Natural killer cell treated with Interleukin-12 subunit alpha and Interleukin-12 subunit beta and Interleukin-15 and Interleukin-18, amount 100 ng/mL, for 72 hours (primary cell): ENCODE results near the gene IRS1. TPM values are rescaled to one million over a fixed set of nuclear protein-coding genes. Genes with fewer than 3 reads are reported as not detected.

ENCODE experiments used
- ATAC-seq, 2 donors: fragments of 150-1000 bp; cut with Tn5 transposase in 1 of 2; sonication (Bioruptor Pico), chemical (Tn5 transposase) in 1 of 2; 2 replicates each; pipeline ENCODE4 v1.10.0; 2021
- DNase-seq: peaks from one replicate; pipeline ENCODE4 v3.0.0; 2022; ENCODE audit warnings: low spot score
- H3K27ac Mint-ChIP-seq, 2 donors: 1 replicate in 1 of 2; 2 replicates in 1 of 2; pipeline ENCODE4 v1.8.0; 2022; ENCODE audit warnings: mixed read lengths in 2 of 2, mild to moderate bottlenecking in 1 of 2, moderate library complexity in 1 of 2
- H3K27me3 Mint-ChIP-seq, 2 donors: 1 replicate in 1 of 2; 2 replicates in 1 of 2; pipeline ENCODE4 v1.8.0; 2022; ENCODE audit warnings: mixed read lengths in 2 of 2
- H3K36me3 Mint-ChIP-seq: one replicate; pipeline ENCODE4 v1.8.0; 2022; ENCODE audit warnings: mixed read lengths
- H3K4me1 Mint-ChIP-seq, 2 donors: 1 replicate in 1 of 2; 2 replicates in 1 of 2; pipeline ENCODE4 v1.8.0; 2022; ENCODE audit warnings: low read depth in 2 of 2, mixed read lengths in 2 of 2, mild to moderate bottlenecking in 1 of 2
- H3K4me3 Mint-ChIP-seq: one replicate; pipeline ENCODE4 v1.8.0; 2022; ENCODE audit warnings: mixed read lengths
- H3K9me3 Mint-ChIP-seq: 2 replicates; pipeline ENCODE4 v1.8.0; 2022; ENCODE audit warnings: mixed read lengths
- total RNA-seq, 2 donors: library from RNA; stranded (reverse); gene quantifications; one replicate each; pipeline ENCODE4 v1.2.3, GENCODE V29; 2022

IRS1 gene
- total RNA-seq, 2 donors from 2014 or later: 0.21 to 0.39 TPM

DNA sequence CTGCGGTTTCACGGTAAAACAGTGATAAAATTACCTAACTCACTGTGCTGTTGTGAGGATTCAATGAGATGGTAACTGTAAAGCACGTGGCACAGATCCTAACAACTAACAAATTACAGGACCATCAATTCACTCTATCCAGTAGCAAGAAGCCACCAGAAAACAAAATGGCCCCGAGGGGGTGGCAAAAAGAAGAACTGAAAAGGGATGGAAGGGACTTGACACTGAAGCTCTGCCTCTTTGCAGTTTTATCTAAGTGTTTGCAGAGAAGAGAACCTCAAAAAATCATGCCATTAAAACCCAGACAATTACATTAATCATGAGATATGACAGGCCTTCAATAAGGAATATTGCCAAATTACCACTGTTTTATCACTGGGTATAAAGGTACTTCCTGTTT, 46.7 kb downstream of the IRS1 start:
- H3K27me3 Mint-ChIP-seq: peaks cover 0 to 4% of the 10 kb centered on the region in 2 donors
- DNase-seq (no peak), ATAC-seq (no peak)
- H3K27ac Mint-ChIP-seq: no peak overlapping the region
- H3K9me3 Mint-ChIP-seq: no peaks in the 10 kb centered on the region
- H3K4me3 Mint-ChIP-seq: no peak overlapping the region
- H3K36me3 Mint-ChIP-seq: no peaks in the 10 kb centered on the region
- no peaks in the 10 kb centered on the region for H3K4me1 Mint-ChIP-seq

DNA sequence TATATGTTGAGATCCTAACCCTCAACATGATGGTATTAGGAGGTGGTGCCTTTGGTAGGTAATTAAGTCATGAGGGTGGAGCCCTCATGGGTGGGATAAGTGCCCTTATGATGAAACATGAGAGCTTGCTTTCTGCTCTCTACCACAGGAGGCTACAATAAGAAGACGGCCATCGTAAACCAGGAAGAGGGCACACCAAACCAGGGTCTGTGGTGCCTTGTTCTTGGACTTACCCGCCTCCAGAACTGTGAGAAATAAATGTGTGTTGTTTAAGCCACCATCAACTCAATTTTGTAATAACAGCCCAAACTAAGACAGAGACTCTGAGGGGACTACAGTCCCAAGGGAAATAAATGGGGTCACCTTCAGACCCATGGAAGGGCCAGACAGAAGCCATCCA, 52.3 kb downstream of the IRS1 start:
- Mint-ChIP-seq H3K36me3 (no peaks in the 10 kb centered on the region), H3K4me1 (no peaks in the 10 kb centered on the region), H3K27me3 (peaks cover 8 to 17% of the 10 kb centered on the region in 2 donors), H3K9me3 (no peaks in the 10 kb centered on the region), H3K4me3 (no peak overlapping the region), H3K27ac (no peak overlapping the region)
- DNase-seq (no peak), ATAC-seq (no peak)

DNA sequence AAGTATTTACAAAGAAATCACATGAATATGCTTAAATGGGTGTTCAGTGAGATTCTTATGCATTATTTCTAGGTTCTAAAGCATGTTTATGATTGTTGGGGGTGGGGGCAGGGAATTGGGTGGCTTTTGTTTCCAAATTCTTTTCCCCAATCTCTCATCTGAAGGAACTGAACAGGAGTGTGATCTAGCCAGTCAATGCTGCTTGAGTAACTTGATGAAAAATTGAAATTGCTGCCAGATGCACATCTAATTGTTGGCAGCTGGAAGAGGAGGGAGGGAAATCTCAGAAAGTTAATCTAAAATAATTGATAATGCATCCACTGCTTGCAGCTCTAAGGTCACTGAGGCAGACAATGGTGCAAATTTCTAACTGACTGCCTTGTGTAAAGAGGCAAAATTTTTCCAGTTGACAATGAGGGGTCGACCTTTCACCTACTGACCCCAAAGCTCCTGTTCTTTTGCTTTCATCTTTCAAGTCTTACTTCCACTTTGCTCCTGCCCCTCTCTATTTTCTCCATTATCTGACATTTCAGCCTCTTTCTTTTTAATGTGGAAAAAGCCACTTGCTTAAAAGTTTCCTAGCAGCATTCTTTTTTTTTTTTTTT, 53.3 kb downstream of the IRS1 start:
- ATAC-seq (no peak), DNase-seq (no peak)
- H3K9me3 Mint-ChIP-seq: no peaks in the 10 kb centered on the region
- H3K4me3 Mint-ChIP-seq: no peak overlapping the region
- no peak overlapping the region for H3K27ac Mint-ChIP-seq
- H3K27me3 Mint-ChIP-seq: peaks cover 8 to 21% of the 10 kb centered on the region in 2 donors
- H3K36me3 Mint-ChIP-seq: no peaks in the 10 kb centered on the region
- no peaks in the 10 kb centered on the region for H3K4me1 Mint-ChIP-seq

DNA sequence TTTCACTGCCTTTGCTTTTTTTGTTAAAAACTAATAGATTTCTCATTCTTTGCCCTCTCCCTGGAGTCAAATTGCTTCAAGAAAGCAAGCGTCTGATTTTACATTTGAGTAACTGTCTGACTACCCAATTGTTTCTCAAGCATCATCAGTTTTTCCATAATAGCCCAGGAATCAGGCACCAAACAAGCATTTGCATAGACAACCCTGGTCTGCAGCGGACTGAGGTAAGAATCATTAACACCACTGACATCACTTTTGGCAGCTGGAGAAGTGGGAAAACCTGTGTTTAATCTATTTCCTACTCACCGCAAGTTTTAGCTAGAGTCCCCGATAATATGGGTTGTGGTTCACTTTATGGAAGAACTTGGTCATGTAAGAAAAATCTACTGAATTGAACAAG, 55.7 kb downstream of the IRS1 start:
- no peaks in the 10 kb centered on the region for H3K36me3 Mint-ChIP-seq
- no peaks in the 10 kb centered on the region for H3K4me1 Mint-ChIP-seq

DNA sequence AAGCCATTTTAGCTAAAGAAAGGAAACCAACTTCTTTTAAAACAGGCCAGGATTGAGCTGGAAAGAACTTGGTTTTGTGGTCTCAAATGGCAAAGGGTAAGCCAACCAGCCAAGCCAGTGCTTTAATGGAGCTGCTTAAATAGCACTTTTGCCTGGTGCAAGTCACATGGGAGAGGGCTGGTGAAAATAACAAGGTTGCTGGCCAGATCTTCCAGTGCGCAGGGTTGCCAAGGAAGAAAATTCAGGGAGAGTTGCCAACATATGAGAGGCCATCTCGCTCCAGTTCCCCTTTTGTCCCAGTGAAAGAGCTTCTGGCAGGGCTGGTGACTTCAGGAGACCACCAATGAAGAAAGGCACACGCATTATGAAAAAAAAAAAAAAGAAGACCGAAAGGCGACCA, 57.3 kb downstream of the IRS1 start:
- ATAC-seq (no peak), DNase-seq (no peak)
- Mint-ChIP-seq H3K27me3 (peaks cover 15 to 25% of the 10 kb centered on the region in 2 donors), H3K4me1 (no peaks in the 10 kb centered on the region), H3K36me3 (no peaks in the 10 kb centered on the region), H3K4me3 (no peak overlapping the region), H3K9me3 (no peaks in the 10 kb centered on the region), H3K27ac (no peak overlapping the region)

More for the DNA sequence above, 55.7 kb downstream of the IRS1 start:
- H3K4me3 Mint-ChIP-seq: no peak overlapping the region
- H3K27ac Mint-ChIP-seq: no peak overlapping the region
- no peak for DNase-seq
- H3K9me3 Mint-ChIP-seq: no peaks in the 10 kb centered on the region
- peaks cover 8 to 21% of the 10 kb centered on the region in 2 donors for H3K27me3 Mint-ChIP-seq
- ATAC-seq: no peak

DNA sequence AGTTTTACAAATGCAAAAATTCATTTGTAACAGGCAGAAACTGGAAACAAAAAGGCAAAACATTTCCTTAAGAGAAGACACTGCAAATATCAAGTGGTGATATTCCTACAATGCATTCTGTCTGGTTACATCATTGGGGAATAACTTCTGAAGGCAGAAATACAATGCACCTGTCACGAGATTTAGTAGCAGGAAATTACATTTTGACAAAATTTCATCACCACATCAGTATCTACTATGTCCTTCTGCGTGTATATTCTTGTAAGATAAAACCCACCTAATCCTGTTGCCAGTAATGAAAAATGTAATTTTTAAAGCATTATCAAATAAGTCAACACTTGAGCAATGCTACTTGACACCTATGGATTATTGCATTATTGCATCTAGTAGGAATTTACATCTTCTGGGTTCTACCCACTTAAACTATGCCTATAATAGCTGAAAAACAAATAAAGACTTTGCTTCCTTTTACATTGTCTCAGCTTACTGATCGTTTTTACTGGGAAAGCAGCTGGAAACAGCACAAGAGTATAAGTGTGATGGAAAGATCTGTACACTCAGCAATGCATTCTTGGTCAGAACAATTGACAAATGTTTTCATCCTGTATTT, 59.5 kb downstream of the IRS1 start:
- Mint-ChIP-seq H3K27me3 (peaks cover 10 to 17% of the 10 kb centered on the region in 2 donors), H3K36me3 (no peaks in the 10 kb centered on the region), H3K4me3 (no peak overlapping the region)

DNA sequence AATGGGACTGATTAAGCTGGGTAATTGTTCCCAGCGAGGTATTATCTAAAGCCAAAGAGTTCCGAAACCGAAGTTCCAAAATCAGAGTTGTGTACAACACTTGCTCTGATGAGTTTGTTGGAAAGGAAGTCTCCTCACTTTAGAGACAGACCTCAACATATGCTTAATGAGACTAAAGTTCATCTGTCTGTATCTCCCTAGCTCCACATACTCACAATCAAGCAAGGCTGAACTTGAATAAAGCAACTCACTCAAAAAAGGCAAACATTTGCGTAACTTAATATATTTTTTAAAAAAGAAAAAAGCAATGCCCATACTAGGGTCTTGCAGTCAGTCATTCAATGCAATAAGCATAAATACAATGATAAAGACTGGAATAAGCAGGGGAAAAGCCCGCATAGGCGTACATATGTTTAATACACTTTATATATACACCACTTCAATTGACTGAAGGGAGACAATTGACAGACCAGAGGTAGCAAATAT, 60.0 kb downstream of the IRS1 start:
- no peak overlapping the region for H3K27ac Mint-ChIP-seq
- ATAC-seq (no peak), DNase-seq (no peak)
- H3K4me1 Mint-ChIP-seq: no peaks in the 10 kb centered on the region
- no peaks in the 10 kb centered on the region for H3K9me3 Mint-ChIP-seq
- no peak overlapping the region for H3K4me3 Mint-ChIP-seq
- H3K36me3 Mint-ChIP-seq: no peaks in the 10 kb centered on the region
- peaks cover 10 to 17% of the 10 kb centered on the region in 2 donors for H3K27me3 Mint-ChIP-seq

More for the DNA sequence above, 59.5 kb downstream of the IRS1 start:
- Mint-ChIP-seq H3K27ac (no peak overlapping the region), H3K4me1 (no peaks in the 10 kb centered on the region), H3K9me3 (no peaks in the 10 kb centered on the region)
- DNase-seq (no peak), ATAC-seq (no peak)

DNA sequence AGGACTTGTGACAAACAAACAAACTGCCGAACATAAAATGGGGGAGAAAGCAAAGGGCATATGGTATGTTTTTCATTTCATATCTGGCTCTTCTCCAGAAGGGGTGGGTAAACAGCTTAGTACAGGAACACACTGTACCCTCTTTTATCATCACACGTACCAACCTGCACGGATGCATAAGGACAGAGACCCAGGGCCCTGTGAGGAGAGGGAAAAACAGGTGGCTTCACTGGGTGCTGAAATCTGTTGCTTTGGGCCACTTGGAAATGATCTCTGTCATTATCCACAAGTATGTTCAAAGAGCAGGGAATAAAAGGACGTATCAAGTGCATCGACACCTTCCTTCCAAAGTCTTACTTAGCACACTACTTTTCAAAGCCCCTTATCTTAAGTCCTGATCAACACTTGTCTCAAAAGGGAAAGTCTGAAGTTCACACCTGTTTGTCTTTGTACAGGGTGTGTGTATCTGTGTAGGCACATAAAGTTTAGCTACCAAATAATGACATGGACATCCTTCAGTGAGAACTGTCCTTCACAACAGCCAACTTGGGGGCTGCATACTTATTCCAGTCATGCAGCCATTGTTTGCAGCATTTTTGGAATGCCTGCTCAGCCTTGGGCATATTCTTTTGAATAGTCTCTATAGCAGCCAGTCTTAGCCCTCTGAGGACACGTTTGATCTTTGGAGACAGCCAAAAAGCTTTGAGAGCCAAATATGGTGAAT, 60.6 kb downstream of the IRS1 start:
- no peaks in the 10 kb centered on the region for H3K9me3 Mint-ChIP-seq
- H3K27me3 Mint-ChIP-seq: peaks cover 10 to 17% of the 10 kb centered on the region in 2 donors
- no peak overlapping the region for H3K4me3 Mint-ChIP-seq
- ATAC-seq: no peak
- H3K4me1 Mint-ChIP-seq: no peaks in the 10 kb centered on the region
- DNase-seq: no peak
- no peak overlapping the region for H3K27ac Mint-ChIP-seq
- no peaks in the 10 kb centered on the region for H3K36me3 Mint-ChIP-seq

DNA sequence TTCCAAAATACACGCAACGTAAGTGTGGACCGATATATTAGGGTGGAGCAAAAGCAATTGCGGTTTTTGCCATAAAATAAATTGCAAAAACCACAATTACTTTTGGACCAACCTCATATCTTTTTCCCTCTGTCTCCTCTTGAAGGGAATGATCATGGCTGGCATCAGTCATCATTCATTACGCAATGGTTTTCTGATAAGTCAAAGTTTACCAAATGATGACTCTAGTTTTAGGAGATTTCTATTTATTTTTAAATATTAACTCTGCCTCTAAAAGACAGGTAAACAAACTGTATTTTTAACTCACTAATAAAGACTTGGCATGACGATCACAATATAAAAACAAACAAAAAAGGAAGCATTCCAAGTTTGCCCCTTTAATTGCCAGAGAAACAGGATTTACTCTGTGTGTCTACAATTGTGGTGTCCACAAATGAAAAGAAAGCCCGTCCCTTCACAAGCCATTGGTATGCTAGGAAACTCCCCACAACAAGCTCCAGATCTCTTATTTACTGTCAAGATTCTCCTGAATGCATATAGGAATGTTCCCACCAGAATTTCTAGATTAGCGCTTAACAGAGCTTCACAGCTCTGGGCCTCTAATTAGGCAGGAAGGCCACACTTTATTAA, 61.3 kb downstream of the IRS1 start:
- DNase-seq (no peak), ATAC-seq (no peak)
- Mint-ChIP-seq H3K27ac (no peak overlapping the region), H3K27me3 (peaks cover 10 to 17% of the 10 kb centered on the region in 2 donors), H3K36me3 (no peaks in the 10 kb centered on the region), H3K4me1 (no peaks in the 10 kb centered on the region), H3K4me3 (no peak overlapping the region), H3K9me3 (no peaks in the 10 kb centered on the region)

DNA sequence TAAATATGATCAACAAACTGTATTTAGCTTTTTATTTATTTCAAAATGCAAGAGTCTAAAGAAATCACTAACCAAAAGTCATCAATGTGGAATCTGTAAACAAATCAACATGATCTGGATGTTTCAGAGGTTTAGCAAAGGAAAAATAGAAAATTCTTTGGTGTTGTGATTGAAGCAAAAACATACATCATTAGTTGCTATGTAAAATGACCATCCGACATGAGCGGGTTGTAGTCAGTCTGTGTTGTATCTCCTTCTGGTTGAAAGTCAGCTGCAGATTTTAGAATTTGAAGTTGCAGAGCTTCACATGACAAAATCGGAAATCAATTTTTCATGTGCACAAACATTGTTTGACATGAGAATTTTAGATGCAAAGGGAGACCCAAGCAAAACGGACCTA, 63.2 kb downstream of the IRS1 start:
- H3K9me3 Mint-ChIP-seq: no peaks in the 10 kb centered on the region
- ATAC-seq (no peak), DNase-seq (no peak)
- no peak overlapping the region for H3K4me3 Mint-ChIP-seq
- H3K36me3 Mint-ChIP-seq: no peaks in the 10 kb centered on the region
- peaks cover 10 to 11% of the 10 kb centered on the region in 2 donors for H3K27me3 Mint-ChIP-seq
- no peak overlapping the region for H3K27ac Mint-ChIP-seq
- H3K4me1 Mint-ChIP-seq: no peaks in the 10 kb centered on the region

DNA sequence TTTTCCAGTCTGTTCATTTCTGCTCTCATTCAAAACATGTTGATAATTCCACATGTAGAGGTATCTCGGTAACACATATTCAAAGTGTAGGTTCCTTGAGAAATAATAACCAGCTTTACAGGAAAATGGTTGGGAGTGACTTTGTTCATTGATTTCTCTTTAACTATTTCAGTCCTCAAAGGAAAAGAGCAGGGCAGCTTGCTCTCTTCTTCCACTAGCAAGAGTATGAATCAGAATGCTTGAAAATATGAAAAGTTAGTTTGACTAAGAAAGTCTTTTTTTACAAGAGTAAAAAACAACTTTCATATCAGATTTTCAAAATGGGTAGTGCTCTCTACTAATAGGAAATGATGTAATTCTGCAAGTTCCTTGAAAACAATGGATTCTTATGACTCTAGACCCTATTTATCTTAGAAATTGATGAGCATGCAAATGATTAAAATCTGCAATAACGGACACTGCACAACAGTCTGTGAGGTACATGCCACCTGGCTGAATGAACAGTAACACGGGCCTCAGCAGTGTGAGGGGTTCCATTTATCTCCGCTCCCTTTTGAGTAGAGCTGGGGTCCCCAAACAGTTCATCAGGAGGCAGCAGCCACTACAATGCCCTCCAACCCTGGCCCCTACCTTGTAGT, 65.6 kb downstream of the IRS1 start:
- Mint-ChIP-seq H3K27ac (no peak overlapping the region), H3K4me3 (no peak overlapping the region)
- ATAC-seq: peak in 1 of 2 donors; percentile 27

DNA sequence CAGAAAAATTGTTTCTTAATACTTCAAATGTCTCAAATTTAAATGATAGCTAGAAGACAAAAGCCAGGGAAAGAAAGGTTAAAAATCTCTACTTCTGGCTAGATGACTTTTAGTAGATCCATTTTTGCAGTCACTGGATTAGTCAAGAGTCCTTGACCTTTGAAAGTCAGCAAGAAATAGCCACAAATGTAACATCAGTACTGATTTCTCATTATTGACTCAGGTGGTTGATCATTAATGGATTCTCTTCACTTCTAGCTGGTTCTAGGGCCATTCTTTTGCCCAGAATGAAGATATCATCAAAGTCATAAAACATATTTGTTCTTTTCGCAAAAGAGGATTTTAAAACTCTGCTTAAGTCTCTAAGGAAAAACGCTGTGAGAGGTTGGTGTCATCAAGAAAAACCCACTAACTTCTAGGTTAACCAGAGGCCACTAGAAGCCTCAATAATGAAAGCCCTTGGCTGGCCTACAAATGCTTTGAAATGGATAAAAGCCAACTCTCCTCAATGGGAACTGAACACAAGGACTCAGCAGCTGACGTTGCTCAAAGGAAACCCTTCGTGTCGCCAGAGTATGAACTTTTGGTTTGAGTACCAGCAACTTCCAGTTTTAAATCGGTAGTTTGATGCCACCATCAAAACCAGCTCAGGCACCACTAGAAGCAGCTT, 66.3 kb downstream of the IRS1 start:
- Mint-ChIP-seq H3K36me3 (no peaks in the 10 kb centered on the region), H3K27me3 (peaks cover 5 to 12% of the 10 kb centered on the region in 2 donors), H3K9me3 (no peaks in the 10 kb centered on the region), H3K4me3 (no peak overlapping the region), H3K27ac (no peak overlapping the region), H3K4me1 (no peaks in the 10 kb centered on the region)
- DNase-seq: no peak
- no peak for ATAC-seq

More for the DNA sequence above, 65.6 kb downstream of the IRS1 start:
- H3K27me3 Mint-ChIP-seq: peaks cover 8 to 10% of the 10 kb centered on the region in 2 donors
- no peaks in the 10 kb centered on the region for H3K36me3 Mint-ChIP-seq
- DNase-seq: no peak
- no peaks in the 10 kb centered on the region for H3K9me3 Mint-ChIP-seq
- H3K4me1 Mint-ChIP-seq: no peaks in the 10 kb centered on the region
